ENCODE data around the gene ILRUN. TPM values are rescaled to one million over a fixed set of nuclear protein-coding genes. Genes with fewer than 3 reads are reported as not detected.

ILRUN gene
- total and polyA plus RNA-seq, 2 of the 8 experiments (the other 6 are each of a cell fraction or from before 2014, with no cell fraction given) = 39.2 to 81.2 TPM

- CTCF ChIA-PET (ENCODE audit: partially characterized antibody) = no interaction called here
- Histone ChIP-seq H4K8ac (ENCODE audit: extremely low read depth, insufficient read depth, low read length) (no peak overlapping the region), H3K4me1 (replicated peaks in 1 of 4; ENCODE audit: control insufficient read depth in 3 of 4, insufficient read depth in 4 of 4, low read length in 3 of 4) (peaks cover 0 to 3% (median 1%) of the 10 kb centered on the region in 4 experiments; a peak in 4 of 7 replicates), H3K79me2 (ENCODE audit: control insufficient read depth in 1 of 2, insufficient read depth in 2 of 2, low read length in 2 of 2) (peaks cover 0 to 28% of the 10 kb centered on the region in 2 experiments; a peak in 2 of 4 replicates), H3K4ac (replicated peaks; ENCODE audit: insufficient read length, low read depth, low read length) (no peak overlapping the region), H3K4me2 (ENCODE audit: insufficient read depth in 1 of 2, low read depth in 2 of 2, low read length in 2 of 2) (no peak overlapping the region), H2BK20ac (ENCODE audit: low read length) (no peak overlapping the region), H3K14ac (ENCODE audit: insufficient read length) (no peak overlapping the region), H4K91ac (replicated peaks; ENCODE audit: insufficient read length, low read length) (no peak overlapping the region), H3K27me3 (replicated peaks in 1 of 4; ENCODE audit: control insufficient read depth in 3 of 4, extremely low read depth in 1 of 4, insufficient read depth in 3 of 4, low read length in 3 of 4) (no peaks in the 10 kb centered on the region), H2BK120ac (replicated peaks; ENCODE audit: low read depth, low read length) (no peak overlapping the region), H2BK12ac (ENCODE audit: low read depth, low read length) (no peak overlapping the region), H3K56ac (replicated peaks; ENCODE audit: insufficient read length, low read depth, low read length) (no peak overlapping the region), H2BK5ac (ENCODE audit: low read depth, low read length) (no peak overlapping the region), H3K4me3 (ENCODE audit: extremely low read depth in 1 of 4, insufficient read depth in 2 of 4, low read depth in 3 of 4, low read length in 4 of 4) (no peak overlapping the region), H3K79me1 (ENCODE audit: low read depth, low read length) (no peaks in the 10 kb centered on the region; the same call in 1 of the 2 replicates), H3K36me3 (ENCODE audit: control insufficient read depth in 2 of 4, insufficient read depth in 4 of 4, low read length in 3 of 4) (peaks cover 0 to 8% (median 0%) of the 10 kb centered on the region in 4 experiments; a peak in 1 of 8 replicates), H3K27ac (ENCODE audit: low read depth, low read length) (no peak overlapping the region), H2AFZ (ENCODE audit: low read length) (no peak overlapping the region), H3K23me2 (ENCODE audit: low read depth, low read length) (no peaks in the 10 kb centered on the region), H3K23ac (ENCODE audit: insufficient read length) (no peak overlapping the region), H3K9me3 (ENCODE audit: insufficient read depth in 2 of 2, low read depth in 1 of 2, low read length in 1 of 2) (no peaks in the 10 kb centered on the region), H3K9ac (replicated peaks in 1 of 4; ENCODE audit: extremely low read depth in 1 of 4, low read depth in 3 of 4, low read length in 3 of 4) (no peak overlapping the region), H4K20me1 (replicated peaks in 1 of 2; ENCODE audit: control insufficient read depth in 1 of 2, insufficient read depth in 2 of 2, low read length in 2 of 2) (peaks cover 0 to 3% of the 10 kb centered on the region in 2 experiments), H2AK5ac (ENCODE audit: low read depth, low read length) (no peak overlapping the region), H3K18ac (ENCODE audit: extremely low read depth, low read length) (no peak overlapping the region), H4K5ac (ENCODE audit: insufficient read length, low read depth, low read length) (no peak overlapping the region), H2BK15ac (ENCODE audit: low read length) (no peak overlapping the region)
- no peak for TF ChIP-seq SP4 (IDR thresholded peaks at IDR 0.05; ENCODE audit: low read length)
- no peak for TF ChIP-seq EP300 (IDR thresholded peaks at IDR 0.05; ENCODE audit: borderline replicate concordance in 1 of 2, low read depth in 2 of 2, low read length in 2 of 2)
- no peak for TF ChIP-seq BACH1 (IDR thresholded peaks at IDR 0.05; ENCODE audit: low read length)
- TF ChIP-seq SAP30 (IDR thresholded peaks at IDR 0.05; ENCODE audit: insufficient read depth, insufficient replicate concordance, low read length) = no peak
- no peak for TF ChIP-seq JUND (IDR thresholded peaks at IDR 0.05; ENCODE audit: low read length)
- no peak for TF ChIP-seq CBX8 (IDR thresholded peaks at IDR 0.05; ENCODE audit: borderline replicate concordance, low read depth, low read length)
- TF ChIP-seq POLR2A (IDR thresholded peaks at IDR 0.05; ENCODE audit: control extremely low read depth in 1 of 2, low read depth in 2 of 2, low read length in 2 of 2) = no peak
- TF ChIP-seq RXRA (IDR thresholded peaks at IDR 0.05; ENCODE audit: insufficient read depth, low read depth, low read length) = no peak
- no peak for TF ChIP-seq SIN3A (conservative IDR thresholded peaks at IDR 0.05 in 1 of 2, IDR thresholded peaks at IDR 0.05 in 1 of 2; ENCODE audit: low read depth in 1 of 2, low read length in 2 of 2)
- TF ChIP-seq NRF1 (IDR thresholded peaks at IDR 0.05; ENCODE audit: low read depth, low read length) = no peak
- DNase-seq (ENCODE audit: low read depth in 1 of 2, low spot score in 2 of 2) = no peak
- 74% methylated on average over 1 of the region's 1 CpG; no CpG with 5 or more reads in 1 of the 2 experiments for WGBS, 2 experiments (ENCODE audit: extremely low coverage in 1 of 2, insufficient coverage in 1 of 2, insufficient read length in 1 of 2, insufficient replicate concordance in 2 of 2, low coverage in 1 of 2, low lambda C conversion rate in 2 of 2, missing lambda C conversion rate in 1 of 2)
- FAIRE-seq = no peak
- POLR2A ChIA-PET (ENCODE audit: partially characterized antibody) = no interaction called here
Measured at GRCh38 chr6:34652263-34652662, 44.3 kb downstream of the ILRUN start.
